ENCODE measurements around the gene PSG5. TPM values are rescaled to one million over a fixed set of nuclear protein-coding genes. Genes with fewer than 3 reads are reported as not detected.
"Not testable (repeated sequence)": the region's sequence is repeated elsewhere in the genome, so short reads cannot be mapped to it uniquely, and the experiment has no call there.

Gene PSG5
- total RNA-seq, 1 experiment from 2014 or later: not detected

GRCh38 chr19:43192381-43193155, 6.2 kb upstream of the PSG5 start:
- not testable (repeated sequence) for H2BK120ac ChIP-seq (ENCODE audit: low read depth, low read length, poor library complexity, severe bottlenecking); H3K4ac ChIP-seq (ENCODE audit: low read depth, low read length); H3K23ac ChIP-seq (ENCODE audit: insufficient read length, low read depth, low read length); H4K5ac ChIP-seq (ENCODE audit: insufficient read length, low read depth, low read length); H2BK12ac ChIP-seq (ENCODE audit: insufficient read length, low read depth, low read length); H4K20me1 ChIP-seq (ENCODE audit: control insufficient read depth, insufficient read depth, insufficient read length); H3K23me2 ChIP-seq (ENCODE audit: insufficient read length, low read depth, low read length, poor library complexity, severe bottlenecking); H3T11ph ChIP-seq (ENCODE audit: low read length); H3K27me3 Mint-ChIP-seq (ENCODE audit: low read depth); H3K4me3 Mint-ChIP-seq; H3K18ac ChIP-seq (ENCODE audit: insufficient read length, low read depth, low read length); H2AK5ac ChIP-seq (ENCODE audit: insufficient read length, low read length); H3K4me1 Mint-ChIP-seq; H4K8ac ChIP-seq (replicated peaks; ENCODE audit: insufficient read length, low read depth, low read length); H3K9ac ChIP-seq (ENCODE audit: extremely low read depth, insufficient read length, low read length); H3K27me3 ChIP-seq (ENCODE audit: insufficient read depth, low read length); H2BK5ac ChIP-seq (ENCODE audit: insufficient read length, low read length); H4K91ac ChIP-seq (ENCODE audit: insufficient read length, low read depth, low read length); H3K56ac ChIP-seq (ENCODE audit: insufficient read length, low read depth, low read length); H2AFZ ChIP-seq (ENCODE audit: low read length); H3K79me1 ChIP-seq (ENCODE audit: insufficient read depth, low read depth, low read length, poor library complexity, severe bottlenecking); H3K27ac Mint-ChIP-seq; H2BK15ac ChIP-seq (ENCODE audit: low read depth, low read length); H3K4me1 ChIP-seq (ENCODE audit: insufficient read depth, low read length); H3K79me2 ChIP-seq (ENCODE audit: insufficient read depth, low read length); H2BK20ac ChIP-seq (ENCODE audit: low read depth, low read length, poor library complexity, severe bottlenecking); DNase-seq; H3K4me2 ChIP-seq (ENCODE audit: insufficient read depth, insufficient read length, low read length); H3K27ac ChIP-seq (ENCODE audit: insufficient read length, low read depth, low read length); H3K14ac ChIP-seq (ENCODE audit: insufficient read depth, low read length)
- Mint-ChIP-seq H3K9me3 (peaks cover 78 to 84% of the 10 kb centered on the region in 2 experiments), H3K36me3 (ENCODE audit: insufficient read depth in 1 of 3, low read depth in 3 of 3) (peaks cover 0 to 17% (median 5%) of the 10 kb centered on the region in 3 experiments)
- no CpG with 5 or more reads among the region's 4 CpGs for WGBS (ENCODE audit: extremely low coverage, insufficient read length, low lambda C conversion rate)
- H3K9me3 ChIP-seq (ENCODE audit: control insufficient read depth, low read depth, low read length): peaks cover 23% of the 10 kb centered on the region

- not testable (repeated sequence) for H3T11ph ChIP-seq (ENCODE audit: low read length); H4K5ac ChIP-seq (ENCODE audit: insufficient read length, low read depth, low read length); H3K56ac ChIP-seq (ENCODE audit: insufficient read length, low read depth, low read length); H3K18ac ChIP-seq (ENCODE audit: insufficient read length, low read depth, low read length); H3K27me3 Mint-ChIP-seq (ENCODE audit: low read depth); H3K4me1 ChIP-seq (ENCODE audit: insufficient read depth, low read length); DNase-seq; H2BK120ac ChIP-seq (ENCODE audit: low read depth, low read length, poor library complexity, severe bottlenecking); H4K8ac ChIP-seq (replicated peaks; ENCODE audit: insufficient read length, low read depth, low read length); H3K4me3 Mint-ChIP-seq; H3K9ac ChIP-seq (ENCODE audit: extremely low read depth, insufficient read length, low read length); H3K79me2 ChIP-seq (ENCODE audit: insufficient read depth, low read length); H2BK12ac ChIP-seq (ENCODE audit: insufficient read length, low read depth, low read length); H2AK5ac ChIP-seq (ENCODE audit: insufficient read length, low read length); H2AFZ ChIP-seq (ENCODE audit: low read length); H3K4ac ChIP-seq (ENCODE audit: low read depth, low read length); H4K91ac ChIP-seq (ENCODE audit: insufficient read length, low read depth, low read length); H3K23ac ChIP-seq (ENCODE audit: insufficient read length, low read depth, low read length); H3K4me1 Mint-ChIP-seq; H3K27ac ChIP-seq (ENCODE audit: insufficient read length, low read depth, low read length); H3K4me2 ChIP-seq (ENCODE audit: insufficient read depth, insufficient read length, low read length); H3K27ac Mint-ChIP-seq; H3K14ac ChIP-seq (ENCODE audit: insufficient read depth, low read length); H3K79me1 ChIP-seq (ENCODE audit: insufficient read depth, low read depth, low read length, poor library complexity, severe bottlenecking); H2BK15ac ChIP-seq (ENCODE audit: low read depth, low read length); H2BK5ac ChIP-seq (ENCODE audit: insufficient read length, low read length); H4K20me1 ChIP-seq (ENCODE audit: control insufficient read depth, insufficient read depth, insufficient read length); H3K23me2 ChIP-seq (ENCODE audit: insufficient read length, low read depth, low read length, poor library complexity, severe bottlenecking); H3K27me3 ChIP-seq (ENCODE audit: insufficient read depth, low read length); H2BK20ac ChIP-seq (ENCODE audit: low read depth, low read length, poor library complexity, severe bottlenecking)
- peaks cover 19% of the 10 kb centered on the region for H3K9me3 ChIP-seq (ENCODE audit: control insufficient read depth, low read depth, low read length)
- no CpG with 5 or more reads among the region's 9 CpGs for WGBS (ENCODE audit: extremely low coverage, insufficient read length, low lambda C conversion rate)
- Mint-ChIP-seq H3K36me3 (ENCODE audit: insufficient read depth in 1 of 3, low read depth in 3 of 3) (peaks cover 0 to 26% (median 8%) of the 10 kb centered on the region in 3 experiments; a peak in 6 of 7 replicates), H3K9me3 (peaks cover 86 to 92% of the 10 kb centered on the region in 2 experiments)
Measured at GRCh38 chr19:43188092-43188491, 1.8 kb upstream of the PSG5 start.

All from H9 (cell line).